ENCODE measurements around the gene SLC25A21.

Gene SLC25A21

GRCh38 chr14:36773558-36773957, 398.8 kb downstream of the SLC25A21 start:
- no peak for DNase-seq
- no peaks in the 10 kb centered on the region for H3K36me3 Mint-ChIP-seq
- H3K9me3 Mint-ChIP-seq = peaks cover 3% of the 10 kb centered on the region
- no peaks in the 10 kb centered on the region for H3K4me1 Mint-ChIP-seq
- no peaks in the 10 kb centered on the region for H3K27me3 Mint-ChIP-seq
- CTCF ChIA-PET = no interaction called here
- H3K27ac Mint-ChIP-seq = no peak overlapping the region
- H3K4me3 Mint-ChIP-seq = no peak overlapping the region

GRCh38 chr14:36773136-36773540, 399.3 kb downstream of the SLC25A21 start:
- H3K9me3 Mint-ChIP-seq = peaks cover 3% of the 10 kb centered on the region
- H3K27me3 Mint-ChIP-seq = no peaks in the 10 kb centered on the region
- no peaks in the 10 kb centered on the region for H3K36me3 Mint-ChIP-seq
- H3K4me1 Mint-ChIP-seq = no peaks in the 10 kb centered on the region
- CTCF ChIA-PET = no interaction called here
- H3K4me3 Mint-ChIP-seq = no peak overlapping the region
- H3K27ac Mint-ChIP-seq = no peak overlapping the region
- no peak for DNase-seq

GRCh38 chr14:36771028-36771640, 401.3 kb downstream of the SLC25A21 start:
- Mint-ChIP-seq H3K4me1 (no peaks in the 10 kb centered on the region), H3K27me3 (no peaks in the 10 kb centered on the region), H3K36me3 (no peaks in the 10 kb centered on the region), H3K27ac (no peak overlapping the region), H3K4me3 (no peak overlapping the region), H3K9me3 (peaks cover 3% of the 10 kb centered on the region)
- CTCF ChIA-PET = no interaction called here
- DNase-seq = no peak

GRCh38 chr14:36768638-36769337, 403.6 kb downstream of the SLC25A21 start:
- H3K27me3 Mint-ChIP-seq = no peaks in the 10 kb centered on the region
- no peaks in the 10 kb centered on the region for H3K36me3 Mint-ChIP-seq
- no peaks in the 10 kb centered on the region for H3K4me1 Mint-ChIP-seq
- H3K4me3 Mint-ChIP-seq = no peak overlapping the region
- H3K27ac Mint-ChIP-seq = no peak overlapping the region
- no peak for DNase-seq
- CTCF ChIA-PET = interaction anchor here (1.0 kb wide), 1 partner anchor 21 kb away, joined by 3 read pairs; no protein-coding TSS in a partner anchor
- peaks cover 5% of the 10 kb centered on the region for H3K9me3 Mint-ChIP-seq

GRCh38 chr14:36767603-36768281, 404.7 kb downstream of the SLC25A21 start:
- Mint-ChIP-seq H3K27me3 (no peaks in the 10 kb centered on the region), H3K9me3 (peaks cover 5% of the 10 kb centered on the region), H3K4me1 (no peaks in the 10 kb centered on the region), H3K4me3 (no peak overlapping the region), H3K36me3 (no peaks in the 10 kb centered on the region), H3K27ac (no peak overlapping the region)
- no peak for DNase-seq
- CTCF ChIA-PET = no interaction called here

- no peaks in the 10 kb centered on the region for H3K27me3 Mint-ChIP-seq
- DNase-seq = no peak
- H3K27ac Mint-ChIP-seq = no peak overlapping the region
- no peaks in the 10 kb centered on the region for H3K4me1 Mint-ChIP-seq
- H3K9me3 Mint-ChIP-seq = peaks cover 5% of the 10 kb centered on the region
- H3K4me3 Mint-ChIP-seq = no peak overlapping the region
- no peaks in the 10 kb centered on the region for H3K36me3 Mint-ChIP-seq
- CTCF ChIA-PET = no interaction called here
Measured at GRCh38 chr14:36766974-36767373, 405.4 kb downstream of the SLC25A21 start.

GRCh38 chr14:36757734-36758601, 414.4 kb downstream of the SLC25A21 start:
- no peak overlapping the region for H3K27ac Mint-ChIP-seq
- no peak for DNase-seq
- no peaks in the 10 kb centered on the region for H3K27me3 Mint-ChIP-seq
- CTCF ChIA-PET = no interaction called here
- H3K9me3 Mint-ChIP-seq = peaks cover 1% of the 10 kb centered on the region
- no peaks in the 10 kb centered on the region for H3K36me3 Mint-ChIP-seq
- no peak overlapping the region for H3K4me3 Mint-ChIP-seq
- H3K4me1 Mint-ChIP-seq = no peaks in the 10 kb centered on the region

- H3K36me3 Mint-ChIP-seq = no peaks in the 10 kb centered on the region
- no peaks in the 10 kb centered on the region for H3K4me1 Mint-ChIP-seq
- peaks cover 7% of the 10 kb centered on the region for H3K9me3 Mint-ChIP-seq
- DNase-seq = no peak
- CTCF ChIA-PET = no interaction called here
- no peak overlapping the region for H3K27ac Mint-ChIP-seq
- no peak overlapping the region for H3K4me3 Mint-ChIP-seq
- no peaks in the 10 kb centered on the region for H3K27me3 Mint-ChIP-seq
Measured at GRCh38 chr14:36756226-36756625, 416.2 kb downstream of the SLC25A21 start.

- H3K27ac Mint-ChIP-seq = no peak overlapping the region
- H3K4me1 Mint-ChIP-seq = no peaks in the 10 kb centered on the region
- no peak overlapping the region for H3K4me3 Mint-ChIP-seq
- peaks cover 7% of the 10 kb centered on the region for H3K9me3 Mint-ChIP-seq
- DNase-seq = no peak
- H3K36me3 Mint-ChIP-seq = no peaks in the 10 kb centered on the region
- CTCF ChIA-PET = no interaction called here
- no peaks in the 10 kb centered on the region for H3K27me3 Mint-ChIP-seq
Measured at GRCh38 chr14:36755756-36756155, 416.6 kb downstream of the SLC25A21 start.

- H3K4me3 Mint-ChIP-seq = no peak overlapping the region
- peaks cover 6% of the 10 kb centered on the region for H3K9me3 Mint-ChIP-seq
- H3K4me1 Mint-ChIP-seq = no peaks in the 10 kb centered on the region
- DNase-seq = no peak
- CTCF ChIA-PET = no interaction called here
- no peaks in the 10 kb centered on the region for H3K36me3 Mint-ChIP-seq
- no peak overlapping the region for H3K27ac Mint-ChIP-seq
- no peaks in the 10 kb centered on the region for H3K27me3 Mint-ChIP-seq
Measured at GRCh38 chr14:36751920-36752319, 420.5 kb downstream of the SLC25A21 start.

- CTCF ChIA-PET = no interaction called here
- H3K36me3 Mint-ChIP-seq = no peaks in the 10 kb centered on the region
- H3K9me3 Mint-ChIP-seq = peaks cover 6% of the 10 kb centered on the region
- H3K27me3 Mint-ChIP-seq = no peaks in the 10 kb centered on the region
- no peak overlapping the region for H3K4me3 Mint-ChIP-seq
- no peak for DNase-seq
- no peaks in the 10 kb centered on the region for H3K4me1 Mint-ChIP-seq
- no peak overlapping the region for H3K27ac Mint-ChIP-seq
Measured at GRCh38 chr14:36751106-36751505, 421.3 kb downstream of the SLC25A21 start.

GRCh38 chr14:36750244-36750643, 422.2 kb downstream of the SLC25A21 start:
- Mint-ChIP-seq H3K9me3 (peaks cover 6% of the 10 kb centered on the region), H3K4me1 (no peaks in the 10 kb centered on the region), H3K36me3 (no peaks in the 10 kb centered on the region), H3K27ac (no peak overlapping the region), H3K27me3 (no peaks in the 10 kb centered on the region), H3K4me3 (no peak overlapping the region)
- CTCF ChIA-PET = no interaction called here
- DNase-seq = no peak

- Mint-ChIP-seq H3K9me3 (peaks cover 6% of the 10 kb centered on the region), H3K4me1 (no peaks in the 10 kb centered on the region), H3K27me3 (no peaks in the 10 kb centered on the region), H3K36me3 (no peaks in the 10 kb centered on the region), H3K4me3 (no peak overlapping the region), H3K27ac (no peak overlapping the region)
- CTCF ChIA-PET = interaction anchor here (1.4 to 1.7 kb wide), 2 partner anchors 11 to 20 kb away, joined by 3 read pairs; no protein-coding TSS in a partner anchor
- DNase-seq = no peak
Measured at GRCh38 chr14:36748610-36749213, 423.7 kb downstream of the SLC25A21 start.
